Measurements from ENCODE around the gene SLC23A2.

SLC23A2 gene

DNA sequence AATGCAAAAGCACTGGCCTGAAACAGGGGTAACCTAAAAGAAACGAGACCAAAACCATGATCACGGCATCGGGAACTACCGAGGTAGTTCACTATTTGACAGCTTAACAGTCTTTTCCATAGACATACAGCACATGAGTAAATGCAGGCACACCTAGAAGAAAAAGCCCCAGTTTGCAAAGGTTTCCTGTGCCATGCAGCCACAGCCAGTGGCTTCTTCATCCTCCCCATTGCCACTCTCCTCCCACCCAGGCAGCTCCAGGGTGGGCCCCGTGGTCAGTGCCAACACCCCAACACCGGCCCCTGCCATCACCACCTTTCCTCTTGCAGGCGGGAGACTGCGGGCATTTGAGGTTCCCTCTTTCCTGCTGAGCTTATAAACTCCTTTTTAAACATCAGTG lies 115.4 kb downstream of the SLC23A2 start:
- no peak overlapping the region for H3K4me3 ChIP-seq (ENCODE audit: low read length)

DNA sequence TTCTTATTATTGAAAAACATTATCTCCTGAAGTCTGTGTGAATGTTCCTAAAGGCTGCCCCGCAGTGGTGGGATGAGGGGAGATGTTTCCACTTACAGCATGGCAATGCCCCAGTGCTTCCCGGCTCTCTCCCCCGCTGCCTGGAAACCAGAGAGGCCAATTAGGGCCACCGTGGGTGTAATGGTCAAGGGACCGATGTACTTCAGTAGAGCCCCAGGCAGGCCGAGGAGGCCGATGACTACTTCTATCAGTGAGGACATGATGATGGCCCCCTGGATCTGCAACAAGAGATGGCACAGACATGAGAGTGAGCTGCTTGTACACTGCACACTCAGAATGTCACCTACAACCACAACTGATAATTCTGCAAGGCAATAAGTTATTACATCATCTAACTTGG lies 117.8 kb downstream of the SLC23A2 start:
- H3K79me2 ChIP-seq (ENCODE audit: low read length): no peaks in the 10 kb centered on the region
- H3K9me3 ChIP-seq (ENCODE audit: insufficient read depth, low read length): no peaks in the 10 kb centered on the region
- H3K27me3 ChIP-seq (ENCODE audit: low read depth, low read length): no peaks in the 10 kb centered on the region
- no peak overlapping the region for H2AFZ ChIP-seq (ENCODE audit: low read depth, low read length)
- H4K20me1 ChIP-seq (ENCODE audit: insufficient read depth, low read length): no peaks in the 10 kb centered on the region
- no peak overlapping the region for H3K9ac ChIP-seq (ENCODE audit: low read length)
- peaks cover 19% of the 10 kb centered on the region for H3K4me1 ChIP-seq (ENCODE audit: low read length)
- H3K4me2 ChIP-seq (ENCODE audit: low read length): no peak overlapping the region
- no peak overlapping the region for H3K27ac ChIP-seq (ENCODE audit: low read length)
- H3K36me3 ChIP-seq (replicated peaks; ENCODE audit: low read depth, low read length): peaks cover 28% of the 10 kb centered on the region
- no peak overlapping the region for H3K4me3 ChIP-seq (ENCODE audit: low read length)
- no peak for TF ChIP-seq EZH2phosphoT487 (IDR thresholded peaks at IDR 0.05; ENCODE audit: low read depth)
- TF ChIP-seq, protein P1, sequence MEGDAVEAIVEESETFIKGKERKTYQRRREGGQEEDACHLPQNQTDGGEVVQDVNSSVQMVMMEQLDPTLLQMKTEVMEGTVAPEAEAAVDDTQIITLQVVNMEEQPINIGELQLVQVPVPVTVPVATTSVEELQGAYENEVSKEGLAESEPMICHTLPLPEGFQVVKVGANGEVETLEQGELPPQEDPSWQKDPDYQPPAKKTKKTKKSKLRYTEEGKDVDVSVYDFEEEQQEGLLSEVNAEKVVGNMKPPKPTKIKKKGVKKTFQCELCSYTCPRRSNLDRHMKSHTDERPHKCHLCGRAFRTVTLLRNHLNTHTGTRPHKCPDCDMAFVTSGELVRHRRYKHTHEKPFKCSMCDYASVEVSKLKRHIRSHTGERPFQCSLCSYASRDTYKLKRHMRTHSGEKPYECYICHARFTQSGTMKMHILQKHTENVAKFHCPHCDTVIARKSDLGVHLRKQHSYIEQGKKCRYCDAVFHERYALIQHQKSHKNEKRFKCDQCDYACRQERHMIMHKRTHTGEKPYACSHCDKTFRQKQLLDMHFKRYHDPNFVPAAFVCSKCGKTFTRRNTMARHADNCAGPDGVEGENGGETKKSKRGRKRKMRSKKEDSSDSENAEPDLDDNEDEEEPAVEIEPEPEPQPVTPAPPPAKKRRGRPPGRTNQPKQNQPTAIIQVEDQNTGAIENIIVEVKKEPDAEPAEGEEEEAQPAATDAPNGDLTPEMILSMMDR (IDR thresholded peaks at IDR 0.05; ENCODE audit: low read depth, low read length): no peak

More for the DNA sequence above, 115.4 kb downstream of the SLC23A2 start:
- peaks cover 32% of the 10 kb centered on the region for H3K36me3 ChIP-seq (replicated peaks; ENCODE audit: low read depth, low read length)
- H3K79me2 ChIP-seq (ENCODE audit: low read length): no peaks in the 10 kb centered on the region
- TF ChIP-seq EZH2phosphoT487 (IDR thresholded peaks at IDR 0.05; ENCODE audit: low read depth): no peak
- TF ChIP-seq, protein P1 (IDR thresholded peaks at IDR 0.05; ENCODE audit: low read depth, low read length): no peak
- H3K9me3 ChIP-seq (ENCODE audit: insufficient read depth, low read length): no peaks in the 10 kb centered on the region
- no peak overlapping the region for H3K27ac ChIP-seq (ENCODE audit: low read length)
- no peak overlapping the region for H3K4me2 ChIP-seq (ENCODE audit: low read length)
- H4K20me1 ChIP-seq (ENCODE audit: insufficient read depth, low read length): no peaks in the 10 kb centered on the region
- H3K4me1 ChIP-seq (ENCODE audit: low read length): peaks cover 11% of the 10 kb centered on the region
- H3K9ac ChIP-seq (ENCODE audit: low read length): no peak overlapping the region
- H2AFZ ChIP-seq (ENCODE audit: low read depth, low read length): no peak overlapping the region
- no peaks in the 10 kb centered on the region for H3K27me3 ChIP-seq (ENCODE audit: low read depth, low read length)

DNA sequence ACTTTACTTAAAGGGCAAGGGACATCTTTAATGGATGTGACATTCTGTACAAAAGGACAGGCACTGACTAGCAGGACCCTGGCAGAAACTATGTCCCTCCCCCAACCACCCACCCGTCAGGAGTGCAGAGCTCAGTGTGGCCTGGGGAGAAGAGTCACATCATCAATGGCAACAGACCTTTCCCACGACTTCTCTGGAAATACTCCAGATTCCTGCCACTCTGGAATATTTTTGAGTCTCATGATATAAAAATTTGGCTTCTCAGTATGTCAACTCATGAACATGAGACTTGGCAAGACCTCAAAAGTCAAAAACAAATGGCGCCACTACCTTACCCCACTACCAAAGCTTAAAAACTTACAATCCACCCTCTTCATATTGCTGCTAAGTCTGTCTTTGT lies 118.3 kb downstream of the SLC23A2 start:
- Histone ChIP-seq H3K4me2 (ENCODE audit: low read length) (no peak overlapping the region), H3K36me3 (replicated peaks; ENCODE audit: low read depth, low read length) (peaks cover 26% of the 10 kb centered on the region), H3K9me3 (ENCODE audit: insufficient read depth, low read length) (no peaks in the 10 kb centered on the region), H3K9ac (ENCODE audit: low read length) (no peak overlapping the region), H3K79me2 (ENCODE audit: low read length) (no peaks in the 10 kb centered on the region), H2AFZ (ENCODE audit: low read depth, low read length) (no peak overlapping the region), H3K27me3 (ENCODE audit: low read depth, low read length) (no peaks in the 10 kb centered on the region), H3K27ac (ENCODE audit: low read length) (no peak overlapping the region), H3K4me3 (ENCODE audit: low read length) (no peak overlapping the region), H3K4me1 (ENCODE audit: low read length) (peaks cover 19% of the 10 kb centered on the region), H4K20me1 (ENCODE audit: insufficient read depth, low read length) (no peaks in the 10 kb centered on the region)
- TF ChIP-seq, protein P1 (IDR thresholded peaks at IDR 0.05; ENCODE audit: low read depth, low read length): no peak

DNA sequence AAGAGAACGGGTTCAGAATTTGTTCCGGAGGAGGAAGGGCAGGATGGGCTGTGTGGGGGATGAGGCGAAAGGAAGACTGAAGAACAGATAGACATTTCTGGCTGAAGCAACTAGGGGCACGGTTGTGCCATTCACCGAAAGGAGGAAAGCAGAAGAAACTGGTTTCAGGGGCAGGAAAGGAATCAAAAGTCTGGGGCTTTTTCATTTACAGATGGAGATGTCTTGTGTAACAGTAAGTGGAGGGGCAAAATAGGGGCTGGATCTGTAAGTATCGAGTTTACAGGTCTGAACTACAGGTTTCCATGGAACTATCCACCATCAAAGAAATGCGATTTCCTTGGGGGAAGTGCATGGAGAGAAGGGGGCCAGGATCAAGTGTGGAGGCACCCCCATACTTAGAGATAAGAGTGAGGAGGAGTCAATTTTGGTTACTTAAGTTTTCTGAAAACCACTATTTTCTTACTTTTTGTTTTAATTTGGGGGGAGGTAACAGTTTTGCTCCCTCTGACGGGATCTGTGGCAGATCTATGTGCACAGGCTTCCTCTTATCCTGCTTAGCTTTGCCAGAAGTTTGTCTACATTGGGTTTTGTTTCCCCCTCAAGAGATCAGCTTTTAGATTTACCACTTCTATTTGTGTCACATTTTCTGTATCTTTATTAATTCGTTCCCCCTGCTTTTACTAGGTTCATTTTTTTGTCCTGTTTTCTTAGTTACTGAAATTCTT lies 120.1 kb downstream of the SLC23A2 start:
- Histone ChIP-seq H3K4me1 (ENCODE audit: low read length) (peaks cover 25% of the 10 kb centered on the region), H3K4me3 (ENCODE audit: low read length) (no peak overlapping the region), H3K9ac (ENCODE audit: low read length) (no peak overlapping the region), H3K9me3 (ENCODE audit: insufficient read depth, low read length) (no peaks in the 10 kb centered on the region), H3K79me2 (ENCODE audit: low read length) (no peaks in the 10 kb centered on the region), H3K36me3 (replicated peaks; ENCODE audit: low read depth, low read length) (peaks cover 22% of the 10 kb centered on the region), H3K4me2 (ENCODE audit: low read length) (no peak overlapping the region), H4K20me1 (ENCODE audit: insufficient read depth, low read length) (no peaks in the 10 kb centered on the region), H3K27ac (ENCODE audit: low read length) (no peak overlapping the region), H2AFZ (ENCODE audit: low read depth, low read length) (no peak overlapping the region), H3K27me3 (ENCODE audit: low read depth, low read length) (no peaks in the 10 kb centered on the region)
- no peak for TF ChIP-seq EZH2phosphoT487 (IDR thresholded peaks at IDR 0.05; ENCODE audit: low read depth)
- TF ChIP-seq, protein P1 (IDR thresholded peaks at IDR 0.05; ENCODE audit: low read depth, low read length): no peak
